WTC11 (cell line): ENCODE measurements around the gene RSBN1L. TPM values are rescaled to one million over a fixed set of nuclear protein-coding genes. Genes with fewer than 3 reads are reported as not detected.

Experiments
- ARID4B ChIP-seq: sonication (generic); formaldehyde crosslinking; IDR thresholded peaks from 2 replicates; pipeline ENCODE4 v1.8.0; 2023; ENCODE audit warnings: missing genetic modification reagents, mild to moderate bottlenecking, borderline replicate concordance
- ATF2 ChIP-seq: sonication (generic); formaldehyde crosslinking; IDR thresholded peaks from 2 replicates; pipeline ENCODE4 v1.8.1; 2022; ENCODE audit warnings: low read depth, missing genetic modification reagents, borderline replicate concordance
- ATF3 ChIP-seq: sonication (generic); formaldehyde crosslinking; conservative IDR thresholded peaks from 2 replicates; pipeline ENCODE4 v1.8.1; 2022; ENCODE audit warnings: mild to moderate bottlenecking, missing genetic modification reagents
- CTCF ChIP-seq: fragments of 200-600 bp; IDR thresholded peaks from 2 replicates; pipeline ENCODE4 v1.8.0; 2022; ENCODE audit warnings: antibody characterized with exemption
- E2F4 ChIP-seq: sonication (generic); formaldehyde crosslinking; IDR thresholded peaks from 2 replicates; pipeline ENCODE4 v1.8.1; 2022; ENCODE audit warnings: low read depth, mild to moderate bottlenecking, moderate library complexity, missing genetic modification reagents, borderline replicate concordance
- ELF4 ChIP-seq: sonication (generic); formaldehyde crosslinking; IDR thresholded peaks from 2 replicates; pipeline ENCODE4 v1.8.1; 2022; ENCODE audit warnings: low read depth, mild to moderate bottlenecking, moderate library complexity, missing genetic modification reagents
- FOXP4 ChIP-seq: sonication (generic); formaldehyde crosslinking; IDR thresholded peaks from 2 replicates; pipeline ENCODE4 v1.8.0; 2022; ENCODE audit warnings: mild to moderate bottlenecking, missing genetic modification reagents
- GABPB1 ChIP-seq: sonication (generic); formaldehyde crosslinking; IDR thresholded peaks from 2 replicates; pipeline ENCODE4 v1.8.1; 2023; ENCODE audit warnings: mild to moderate bottlenecking, missing genetic modification reagents
- GTF2I ChIP-seq: fragments of 250-450 bp; sonication (Bioruptor Pico); conservative IDR thresholded peaks from 2 replicates; pipeline ENCODE4 v1.4.0; 2021; ENCODE audit warnings: mild to moderate bottlenecking
- IRF2 ChIP-seq: sonication (generic); formaldehyde crosslinking; IDR thresholded peaks from 2 replicates; pipeline ENCODE4 v1.8.0; 2022; ENCODE audit warnings: low read depth, missing genetic modification reagents, borderline replicate concordance
- JUN ChIP-seq: sonication (generic); formaldehyde crosslinking; IDR thresholded peaks from 2 replicates; pipeline ENCODE4 v1.8.0; 2023; ENCODE audit warnings: mild to moderate bottlenecking, missing genetic modification reagents
- MLX ChIP-seq: sonication (generic); formaldehyde crosslinking; IDR thresholded peaks from 2 replicates; pipeline ENCODE4 v1.8.1; 2023; ENCODE audit warnings: mild to moderate bottlenecking, missing genetic modification reagents, moderate library complexity
- MXD4 ChIP-seq: fragments of 250-450 bp; sonication (Bioruptor Pico); IDR thresholded peaks from 2 replicates; pipeline ENCODE4 v1.8.0; 2021; ENCODE audit warnings: mild to moderate bottlenecking, moderate library complexity, borderline replicate concordance
- MYBL2 ChIP-seq: sonication (generic); formaldehyde crosslinking; IDR thresholded peaks from 2 replicates; pipeline ENCODE4 v1.8.1; 2023; ENCODE audit warnings: mild to moderate bottlenecking, moderate library complexity, missing genetic modification reagents
- NFE2L1 ChIP-seq: sonication (generic); formaldehyde crosslinking; IDR thresholded peaks from 2 replicates; pipeline ENCODE4 v1.8.1; 2023; ENCODE audit warnings: missing genetic modification reagents
- NFYB ChIP-seq: sonication (generic); formaldehyde crosslinking; conservative IDR thresholded peaks from 2 replicates; pipeline ENCODE4 v1.8.0; 2022; ENCODE audit warnings: low read depth, missing genetic modification reagents
- OVOL2 ChIP-seq: fragments of 250-450 bp; sonication (Bioruptor Pico); IDR thresholded peaks from 2 replicates; pipeline ENCODE4 v1.9.0; 2021; ENCODE audit warnings: mild to moderate bottlenecking, borderline replicate concordance
- RORB ChIP-seq: fragments of 250-450 bp; sonication (Bioruptor Pico); IDR thresholded peaks from 2 replicates; pipeline ENCODE4 v1.9.0; 2021; ENCODE audit warnings: mild to moderate bottlenecking
- SMAD3 ChIP-seq: sonication (generic); formaldehyde crosslinking; IDR thresholded peaks from 2 replicates; pipeline ENCODE4 v1.8.0; 2022; ENCODE audit warnings: missing genetic modification reagents, mild to moderate bottlenecking, borderline replicate concordance
- ZBTB21 ChIP-seq: sonication (generic); formaldehyde crosslinking; IDR thresholded peaks from 2 replicates; pipeline ENCODE4 v1.8.1; 2023; ENCODE audit warnings: mild to moderate bottlenecking, missing genetic modification reagents, borderline replicate concordance
- ZNF121 ChIP-seq: sonication (generic); formaldehyde crosslinking; IDR thresholded peaks from 2 replicates; pipeline ENCODE4 v1.8.0; 2023; ENCODE audit warnings: missing genetic modification reagents
- ZNF281 ChIP-seq: sonication (generic); formaldehyde crosslinking; IDR thresholded peaks from 2 replicates; pipeline ENCODE4 v1.8.0; 2023; ENCODE audit warnings: mild to moderate bottlenecking, missing genetic modification reagents
- ZNF416 ChIP-seq: fragments of 250-450 bp; sonication (Bioruptor Pico); IDR thresholded peaks from 2 replicates; pipeline ENCODE4 v1.9.0; 2021; ENCODE audit warnings: mild to moderate bottlenecking, inconsistent platforms
- total RNA-seq: library from RNA; stranded (reverse); gene quantifications from 3 replicates; pipeline ENCODE4 v1.2.3, GENCODE V29; 2021

The RSBN1L gene
- total RNA-seq, 1 experiment from 2014 or later, result 16.8 TPM

- TF ChIP-seq ZNF281 (CRISPR knock-in tag) (0 out of 2 replicates have a peak, but pooled peaks have one; percentile 46), MYBL2 (CRISPR knock-in tag) (no peak), GTF2I (CRISPR knock-in tag) (no peak), ZNF416 (CRISPR knock-in tag) (no peak), MXD4 (CRISPR knock-in tag) (no peak), FOXP4 (CRISPR knock-in tag) (0 out of 2 replicates have a peak, but pooled peaks have one; percentile 10), NFE2L1 (CRISPR knock-in tag) (no peak), OVOL2 (no peak), E2F4 (no peak), JUN (CRISPR knock-in tag) (no peak), NFYB (CRISPR knock-in tag) (no peak), GABPB1 (CRISPR knock-in tag) (no peak; the same call in 1 of the 2 replicates), IRF2 (CRISPR knock-in tag) (no peak), ARID4B (CRISPR knock-in tag) (peak; percentile 55; the same call in 1 of the 2 replicates), ZNF121 (0 out of 2 replicates have a peak, but pooled peaks have one; percentile 3), CTCF (no peak), SMAD3 (CRISPR knock-in tag) (no peak; the same call in 1 of the 2 replicates), ZBTB21 (CRISPR knock-in tag) (no peak), ELF4 (no peak), ATF3 (CRISPR knock-in tag) (no peak), RORB (CRISPR knock-in tag) (no peak), ATF2 (CRISPR knock-in tag) (no peak), MLX (no peak)
These were observed 630 bp downstream of the RSBN1L start (continued) for GRCh38 chr7:77696643-77697534.
